Ascending aorta (tissue), 2 donors: Measurements from ENCODE around the gene NMNAT2. TPM values are rescaled to one million over a fixed set of nuclear protein-coding genes. Genes with fewer than 3 reads are reported as not detected.

ENCODE experiments used
- DNase-seq, 2 donors: peaks; one replicate each; pipeline ENCODE4 v3.0.0-alpha.2; 2019; ENCODE audit warnings: low spot score in 2 of 2
- H3K27ac ChIP-seq, 2 donors: fragments of 200-600 bp; sonication (generic); one replicate each; pipeline ENCODE4 v1.5.1; 2016 to 2017; ENCODE audit warnings: mild to moderate bottlenecking in 1 of 2
- H3K27me3 ChIP-seq: fragments of 200-600 bp; sonication (generic); one replicate; pipeline ENCODE4 v1.5.1; 2017
- H3K36me3 ChIP-seq, 2 donors: fragments of 200-600 bp; sonication (generic); one replicate each; pipeline ENCODE4 v1.5.1; 2016
- H3K4me1 ChIP-seq, 2 donors: fragments of 200-600 bp; sonication (generic); one replicate each; pipeline ENCODE4 v1.5.1; 2016 to 2017; ENCODE audit warnings: mild to moderate bottlenecking in 1 of 2
- H3K4me3 ChIP-seq, 2 donors: fragments of 200-600 bp; sonication (generic); one replicate each; pipeline ENCODE4 v1.5.1; 2016 to 2017; ENCODE audit warnings: mild to moderate bottlenecking in 1 of 2
- H3K9me3 ChIP-seq, 2 donors: fragments of 200-600 bp; sonication (generic); one replicate each; pipeline ENCODE4 v1.5.1; 2016
- CTCF ChIP-seq, 3 experiments: fragments of 200-600 bp in 2 of 3; fragments of 450-650 bp in 1 of 3; sonication (generic) in 2 of 3; IDR thresholded peaks; one replicate each; pipeline ENCODE4 v1.5.1; 2016 to 2019; ENCODE audit warnings: antibody characterized with exemption in 3 of 3, mild to moderate bottlenecking in 1 of 3, moderate library complexity in 1 of 3
- intact Hi-C: fragments of 100-400 bp; cut with DNase I; formaldehyde crosslinking; loops from one replicate; pipeline ENCODE4 v1.15.1; 2023
- total RNA-seq: library from RNA; depleted of rRNA; stranded (reverse); fragments of >200 nt; gene quantifications from one replicate; pipeline ENCODE4 v1.1.0, GENCODE V29; 2016

The NMNAT2 gene
- total RNA-seq, 1 donor from 2014 or later = 0.53 TPM

- intact Hi-C loops = no loop called here
- Histone ChIP-seq H3K4me1 (no peaks in the 10 kb centered on the region), H3K27ac (no peak overlapping the region)
These were observed 218.9 kb downstream of the NMNAT2 start for GRCh38 chr1:183199304-183199703.

GRCh38 chr1:183198463-183198862 lies 219.7 kb downstream of the NMNAT2 start:
- no peaks in the 10 kb centered on the region for H3K9me3 ChIP-seq
- no peak for DNase-seq
- intact Hi-C loops = no loop called here
- no peaks in the 10 kb centered on the region for H3K4me1 ChIP-seq
- H3K27me3 ChIP-seq = no peaks in the 10 kb centered on the region
- no peak overlapping the region for H3K4me3 ChIP-seq
- no peak overlapping the region for H3K27ac ChIP-seq
- H3K36me3 ChIP-seq = no peaks in the 10 kb centered on the region
- no peak for TF ChIP-seq CTCF (IDR thresholded peaks at IDR 0.05)

More at GRCh38 chr1:183199304-183199703, 218.9 kb downstream of the NMNAT2 start:
- Histone ChIP-seq H3K4me3 (no peak overlapping the region), H3K27me3 (no peaks in the 10 kb centered on the region), H3K36me3 (no peaks in the 10 kb centered on the region), H3K9me3 (no peaks in the 10 kb centered on the region)
- no peak for TF ChIP-seq CTCF (IDR thresholded peaks at IDR 0.05)
- no peak for DNase-seq

Other genes with a start within 250 kb of the NMNAT2 start
- gene LAMC2, start 232.1 kb downstream of the NMNAT2 start, total RNA-seq = 1.1 TPM
- 26.4 TPM for gene SMG7, start 54.1 kb upstream of the NMNAT2 start, total RNA-seq
- gene NCF2, start 172.1 kb upstream of the NMNAT2 start, total RNA-seq = 9.8 TPM
- gene ARPC5, start 217.4 kb upstream of the NMNAT2 start, total RNA-seq = 48.3 TPM
- not detected for gene APOBEC4, start 234.9 kb upstream of the NMNAT2 start, total RNA-seq